Activated naive CD8-positive, alpha-beta T cell treated with anti-CD3 and anti-CD28 coated beads for 36 hours (primary cell): Measurements from ENCODE around the gene HDHD2. TPM values are rescaled to one million over a fixed set of nuclear protein-coding genes. Genes with fewer than 3 reads are reported as not detected.
"Not testable (repeated sequence)": the region's sequence is repeated elsewhere in the genome, so short reads cannot be mapped to it uniquely, and the experiment has no call there.

Experiments
- DNase-seq: peaks from one replicate; pipeline ENCODE4 v3.0.0; 2021
- H3K27ac Mint-ChIP-seq: one replicate; pipeline ENCODE4 v1.8.0; 2022; ENCODE audit warnings: mild to moderate bottlenecking, moderate library complexity, mixed read lengths
- H3K27me3 Mint-ChIP-seq: one replicate; pipeline ENCODE4 v1.8.0; 2022; ENCODE audit warnings: mild to moderate bottlenecking, mixed read lengths
- H3K36me3 Mint-ChIP-seq: one replicate; pipeline ENCODE4 v1.8.0; 2021; ENCODE audit warnings: mild to moderate bottlenecking, mixed read lengths
- H3K4me1 Mint-ChIP-seq: one replicate; pipeline ENCODE4 v1.8.0; 2021; ENCODE audit warnings: mixed read lengths
- H3K4me3 Mint-ChIP-seq: one replicate; pipeline ENCODE4 v1.8.0; 2022; ENCODE audit warnings: mild to moderate bottlenecking, moderate library complexity, mixed read lengths
- H3K9me3 Mint-ChIP-seq: one replicate; pipeline ENCODE4 v1.8.0; 2022; ENCODE audit warnings: mixed read lengths
- total RNA-seq, 2 experiments: library from RNA; stranded (reverse); gene quantifications; one replicate each; pipeline ENCODE4 v1.2.3, GENCODE V29; 2021

Gene HDHD2
- 10 to 100 TPM; 23.0 to 25.9 TPM for total RNA-seq

GRCh38 chr18:47150029-47150823, at the start of gene HDHD2:
HDHD2 (minus strand) TSS chr18:47150500; CDS start chr18:47136439, 14,061 bp downstream.
- H3K27ac Mint-ChIP-seq: peak within 1 kb of the TSS; percentile 91
- H3K9me3 Mint-ChIP-seq: no peaks in the 10 kb centered on the region
- H3K4me1 Mint-ChIP-seq: peaks cover 46% of the 10 kb centered on the region
- H3K4me3 Mint-ChIP-seq: peak within 1 kb of the TSS; percentile 93
- H3K36me3 Mint-ChIP-seq: peaks cover 40% of the 10 kb centered on the region
- peak; percentile 87 for DNase-seq
- H3K27me3 Mint-ChIP-seq: no peaks in the 10 kb centered on the region

GRCh38 chr18:47195961-47196360, 45.7 kb upstream of the HDHD2 start:
- H3K36me3 Mint-ChIP-seq, H3K9me3 Mint-ChIP-seq, H3K4me3 Mint-ChIP-seq, DNase-seq, H3K27ac Mint-ChIP-seq, H3K4me1 Mint-ChIP-seq: not testable (repeated sequence)
- peaks cover 24% of the 10 kb centered on the region for H3K27me3 Mint-ChIP-seq

GRCh38 chr18:47191961-47192360, 41.7 kb upstream of the HDHD2 start:
- Mint-ChIP-seq H3K4me3 (no peak overlapping the region), H3K27ac (no peak overlapping the region), H3K36me3 (no peaks in the 10 kb centered on the region), H3K27me3 (peaks cover 28% of the 10 kb centered on the region), H3K9me3 (no peaks in the 10 kb centered on the region), H3K4me1 (no peaks in the 10 kb centered on the region)
- DNase-seq: no peak

- Mint-ChIP-seq H3K4me3 (no peak overlapping the region), H3K36me3 (no peaks in the 10 kb centered on the region), H3K4me1 (no peaks in the 10 kb centered on the region), H3K27ac (no peak overlapping the region), H3K9me3 (peaks cover 9% of the 10 kb centered on the region), H3K27me3 (peaks cover 16% of the 10 kb centered on the region)
- DNase-seq: no peak
Measured at GRCh38 chr18:47187721-47188120, 37.4 kb upstream of the HDHD2 start.

- Mint-ChIP-seq H3K9me3 (peaks cover 9% of the 10 kb centered on the region), H3K4me3 (no peak overlapping the region), H3K27me3 (peaks cover 10% of the 10 kb centered on the region), H3K27ac (no peak overlapping the region), H3K36me3 (no peaks in the 10 kb centered on the region), H3K4me1 (no peaks in the 10 kb centered on the region)
- DNase-seq: no peak
Measured at GRCh38 chr18:47184419-47185050, 34.2 kb upstream of the HDHD2 start.

- not testable (repeated sequence) for H3K4me3 Mint-ChIP-seq, H3K27ac Mint-ChIP-seq, H3K9me3 Mint-ChIP-seq, DNase-seq, H3K36me3 Mint-ChIP-seq, H3K27me3 Mint-ChIP-seq, H3K4me1 Mint-ChIP-seq
Measured at GRCh38 chr18:47182156-47182555, 31.9 kb upstream of the HDHD2 start.

- H3K27ac Mint-ChIP-seq: no peak overlapping the region
- H3K4me1 Mint-ChIP-seq: peaks cover 2% of the 10 kb centered on the region
- no peak for DNase-seq
- H3K4me3 Mint-ChIP-seq: no peak overlapping the region
- peaks cover 9% of the 10 kb centered on the region for H3K9me3 Mint-ChIP-seq
- H3K36me3 Mint-ChIP-seq: no peaks in the 10 kb centered on the region
- H3K27me3 Mint-ChIP-seq: no peaks in the 10 kb centered on the region
Measured at GRCh38 chr18:47180765-47181164, 30.5 kb upstream of the HDHD2 start.

- Mint-ChIP-seq H3K27ac (no peak overlapping the region), H3K4me3 (no peak overlapping the region), H3K4me1 (peaks cover 4% of the 10 kb centered on the region), H3K27me3 (no peaks in the 10 kb centered on the region), H3K36me3 (peaks cover 2% of the 10 kb centered on the region), H3K9me3 (peaks cover 5% of the 10 kb centered on the region)
- no peak for DNase-seq
Measured at GRCh38 chr18:47179520-47179919, 29.2 kb upstream of the HDHD2 start.

GRCh38 chr18:47175898-47176575, 25.7 kb upstream of the HDHD2 start, which contains the start of gene IER3IP1:
IER3IP1 (minus strand) TSS chr18:47176364; CDS start chr18:47176277, 87 bp downstream.
- peak within 1 kb of the TSS; percentile 70 for H3K27ac Mint-ChIP-seq
- H3K4me3 Mint-ChIP-seq: no peak within 1 kb of the TSS
- H3K36me3 Mint-ChIP-seq: peaks cover 2% of the 10 kb centered on the region
- peak; percentile 87 for DNase-seq
- H3K9me3 Mint-ChIP-seq: no peaks in the 10 kb centered on the region
- H3K27me3 Mint-ChIP-seq: no peaks in the 10 kb centered on the region
- peaks cover 10% of the 10 kb centered on the region for H3K4me1 Mint-ChIP-seq

GRCh38 chr18:47175283-47175897, 25.1 kb upstream of the HDHD2 start:
- H3K9me3 Mint-ChIP-seq: no peaks in the 10 kb centered on the region
- H3K27me3 Mint-ChIP-seq: no peaks in the 10 kb centered on the region
- no peak overlapping the region for H3K4me3 Mint-ChIP-seq
- H3K4me1 Mint-ChIP-seq: peaks cover 10% of the 10 kb centered on the region
- H3K36me3 Mint-ChIP-seq: peaks cover 2% of the 10 kb centered on the region
- peak overlapping the region; percentile 70 for H3K27ac Mint-ChIP-seq
- no peak for DNase-seq

GRCh38 chr18:47174545-47175116, 24.3 kb upstream of the HDHD2 start:
- H3K27me3 Mint-ChIP-seq: no peaks in the 10 kb centered on the region
- no peak for DNase-seq
- no peak overlapping the region for H3K27ac Mint-ChIP-seq

GRCh38 chr18:47172476-47172875, 22.2 kb upstream of the HDHD2 start:
- H3K4me3 Mint-ChIP-seq: no peak overlapping the region
- H3K27ac Mint-ChIP-seq: no peak overlapping the region
- H3K4me1 Mint-ChIP-seq: peaks cover 23% of the 10 kb centered on the region
- DNase-seq: no peak
- H3K27me3 Mint-ChIP-seq: no peaks in the 10 kb centered on the region
- no peaks in the 10 kb centered on the region for H3K9me3 Mint-ChIP-seq
- H3K36me3 Mint-ChIP-seq: peaks cover 4% of the 10 kb centered on the region

More at GRCh38 chr18:47174545-47175116, 24.3 kb upstream of the HDHD2 start:
- Mint-ChIP-seq H3K4me1 (peaks cover 13% of the 10 kb centered on the region), H3K4me3 (no peak overlapping the region), H3K9me3 (no peaks in the 10 kb centered on the region), H3K36me3 (peaks cover 4% of the 10 kb centered on the region)

GRCh38 chr18:47168913-47169312, 18.6 kb upstream of the HDHD2 start:
- no peak for DNase-seq
- Mint-ChIP-seq H3K4me1 (peaks cover 38% of the 10 kb centered on the region), H3K9me3 (no peaks in the 10 kb centered on the region), H3K27ac (no peak overlapping the region), H3K36me3 (peaks cover 11% of the 10 kb centered on the region), H3K4me3 (no peak overlapping the region), H3K27me3 (no peaks in the 10 kb centered on the region)

GRCh38 chr18:47168509-47168908, 18.2 kb upstream of the HDHD2 start:
- H3K4me1 Mint-ChIP-seq: peaks cover 42% of the 10 kb centered on the region
- H3K9me3 Mint-ChIP-seq: no peaks in the 10 kb centered on the region
- no peak overlapping the region for H3K27ac Mint-ChIP-seq
- no peak for DNase-seq
- no peaks in the 10 kb centered on the region for H3K27me3 Mint-ChIP-seq
- peaks cover 12% of the 10 kb centered on the region for H3K36me3 Mint-ChIP-seq
- no peak overlapping the region for H3K4me3 Mint-ChIP-seq

- no peak overlapping the region for H3K4me3 Mint-ChIP-seq
- H3K36me3 Mint-ChIP-seq: peaks cover 18% of the 10 kb centered on the region
- peaks cover 49% of the 10 kb centered on the region for H3K4me1 Mint-ChIP-seq
- DNase-seq: no peak
- no peak overlapping the region for H3K27ac Mint-ChIP-seq
- H3K9me3 Mint-ChIP-seq: no peaks in the 10 kb centered on the region
- H3K27me3 Mint-ChIP-seq: no peaks in the 10 kb centered on the region
Measured at GRCh38 chr18:47166294-47166693, 16.0 kb upstream of the HDHD2 start.
